Vagina (tissue), 2 donors: ENCODE results near the gene RYR1. TPM values are rescaled to one million over a fixed set of nuclear protein-coding genes. Genes with fewer than 3 reads are reported as not detected.
"Not testable (repeated sequence)": the region's sequence is repeated elsewhere in the genome, so short reads cannot be mapped to it uniquely, and the experiment has no call there.

Experiments used
- DNase-seq, 2 donors: peaks; one replicate each; pipeline ENCODE4 v3.0.0-alpha.2; 2017; ENCODE audit errors: extremely low spot score in 2 of 2
- H3K27ac ChIP-seq: fragments of 200-600 bp; sonication (generic); one replicate; pipeline ENCODE4 v1.5.1; 2019
- H3K27me3 ChIP-seq: fragments of 200-600 bp; sonication (generic); one replicate; pipeline ENCODE4 v1.5.1; 2019
- H3K36me3 ChIP-seq, 2 donors: fragments of 200-600 bp; sonication (generic); one replicate each; pipeline ENCODE4 v1.5.1; 2017 to 2019
- H3K4me1 ChIP-seq: fragments of 200-600 bp; sonication (generic); one replicate; pipeline ENCODE4 v1.5.1; 2019
- H3K4me3 ChIP-seq, 2 donors: fragments of 200-600 bp; sonication (generic); 1 replicate in 1 of 2; 2 replicates in 1 of 2; pipeline ENCODE4 v1.5.1; 2016 to 2019
- H3K9me3 ChIP-seq: fragments of 200-600 bp; sonication (generic); one replicate; pipeline ENCODE4 v1.5.1; 2019
- CTCF ChIP-seq, 3 experiments: fragments of 450-650 bp in 2 of 3; fragments of 200-600 bp in 1 of 3; sonication (generic) in 1 of 3; IDR thresholded peaks; one replicate each; pipeline ENCODE4 v1.5.1; 2017 to 2019; ENCODE audit warnings: antibody characterized with exemption in 3 of 3, mild to moderate bottlenecking in 2 of 3, moderate library complexity in 2 of 3
- POLR2A ChIP-seq, 2 donors: fragments of 450-650 bp; IDR thresholded peaks; one replicate each; pipeline ENCODE4 v1.6.1; 2017; ENCODE audit warnings: antibody characterized with exemption in 2 of 2, mild to moderate bottlenecking in 2 of 2, moderate library complexity in 2 of 2
- POLR2AphosphoS5 ChIP-seq, 2 donors: sonication (generic); formaldehyde crosslinking; IDR thresholded peaks; one replicate each; pipeline ENCODE4 v1.9.0; 2017; ENCODE audit warnings: antibody characterized with exemption in 2 of 2, mild to moderate bottlenecking in 2 of 2, low read depth in 1 of 2; ENCODE audit not compliant: insufficient read depth in 1 of 2
- intact Hi-C: fragments of 100-400 bp; cut with DNase I; formaldehyde crosslinking; loops from one replicate; pipeline ENCODE4 v1.15.1; 2023
- total RNA-seq: library from RNA; depleted of rRNA; stranded (reverse); fragments of >200 nt; gene quantifications from one replicate; pipeline ENCODE4 v1.2.3, GENCODE V29; 2016

Gene RYR1
- total RNA-seq, 1 donor from 2014 or later: 1.5 TPM

GRCh38 chr19:38467541-38468525 lies 34.3 kb downstream of the RYR1 start:
- TF ChIP-seq POLR2A (IDR thresholded peaks at IDR 0.05) (no peak), POLR2AphosphoS5 (IDR thresholded peaks at IDR 0.05; ENCODE audit: insufficient read depth in 1 of 2, low read depth in 1 of 2) (no peak), CTCF (IDR thresholded peaks at IDR 0.05) (no peak)
- Histone ChIP-seq H3K36me3 (no peaks in the 10 kb centered on the region), H3K4me1 (no peaks in the 10 kb centered on the region), H3K4me3 (no peak overlapping the region), H3K27ac (no peak overlapping the region), H3K9me3 (no peaks in the 10 kb centered on the region), H3K27me3 (no peaks in the 10 kb centered on the region)
- intact Hi-C loops: no loop called here
- DNase-seq: no peak

- intact Hi-C loops: no loop called here
- Histone ChIP-seq H3K4me3 (no peak overlapping the region), H3K9me3 (no peaks in the 10 kb centered on the region), H3K4me1 (no peaks in the 10 kb centered on the region), H3K27me3 (no peaks in the 10 kb centered on the region), H3K27ac (no peak overlapping the region), H3K36me3 (no peaks in the 10 kb centered on the region)
- no peak for DNase-seq
- TF ChIP-seq POLR2AphosphoS5 (IDR thresholded peaks at IDR 0.05; ENCODE audit: insufficient read depth in 1 of 2, low read depth in 1 of 2) (no peak), CTCF (IDR thresholded peaks at IDR 0.05) (no peak)
Measured at GRCh38 chr19:38469151-38469550, 35.7 kb downstream of the RYR1 start.

GRCh38 chr19:38470788-38471480 lies 37.4 kb downstream of the RYR1 start:
- Histone ChIP-seq H3K9me3 (no peaks in the 10 kb centered on the region), H3K27me3 (no peaks in the 10 kb centered on the region), H3K4me3 (no peak overlapping the region), H3K27ac (no peak overlapping the region), H3K36me3 (no peaks in the 10 kb centered on the region), H3K4me1 (no peaks in the 10 kb centered on the region)
- TF ChIP-seq CTCF (IDR thresholded peaks at IDR 0.05) (no peak), POLR2AphosphoS5 (IDR thresholded peaks at IDR 0.05; ENCODE audit: insufficient read depth in 1 of 2, low read depth in 1 of 2) (no peak), POLR2A (IDR thresholded peaks at IDR 0.05) (no peak)
- intact Hi-C loops: no loop called here
- no peak for DNase-seq

DNA sequence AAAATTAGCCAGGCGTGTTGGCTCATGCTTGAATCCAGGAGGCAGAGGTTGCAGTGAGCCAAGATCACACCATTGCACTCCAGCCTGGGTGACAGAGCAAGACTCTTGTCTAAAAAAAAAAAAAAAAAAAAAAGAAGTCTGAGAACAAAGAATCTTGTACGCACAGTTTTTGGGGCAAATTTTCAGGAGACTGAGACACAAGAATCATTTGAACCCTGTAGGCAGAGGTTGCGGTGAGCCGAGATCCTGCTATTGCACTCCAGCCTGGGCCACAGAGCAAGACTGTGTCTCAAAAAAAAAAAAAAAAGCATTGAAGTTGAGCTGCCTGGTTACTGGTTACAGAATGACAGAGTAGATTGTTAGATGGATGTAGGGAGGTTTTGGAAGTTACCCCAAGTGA lies 39.2 kb downstream of the RYR1 start:
- H3K36me3 ChIP-seq, H3K4me1 ChIP-seq, H3K27ac ChIP-seq, DNase-seq, H3K9me3 ChIP-seq, H3K4me3 ChIP-seq, H3K27me3 ChIP-seq, intact Hi-C loops: not testable (repeated sequence)

GRCh38 chr19:38473201-38473600 lies 39.7 kb downstream of the RYR1 start:
- Histone ChIP-seq H3K27me3 (no peaks in the 10 kb centered on the region), H3K36me3 (no peaks in the 10 kb centered on the region), H3K27ac (no peak overlapping the region), H3K4me1 (no peaks in the 10 kb centered on the region), H3K9me3 (no peaks in the 10 kb centered on the region), H3K4me3 (no peak overlapping the region)
- TF ChIP-seq CTCF (IDR thresholded peaks at IDR 0.05): no peak
- TF ChIP-seq POLR2AphosphoS5 (IDR thresholded peaks at IDR 0.05; ENCODE audit: insufficient read depth in 1 of 2, low read depth in 1 of 2): no peak
- no peak for TF ChIP-seq POLR2A (IDR thresholded peaks at IDR 0.05)
- intact Hi-C loops: no loop called here
- no peak for DNase-seq
